Suprapubic skin (tissue), 3 donors: ENCODE results near the gene ZRANB1.

Experiments used
- CTCF ChIP-seq, 2 donors: fragments of 200-600 bp in 1 of 2; fragments of 450-650 bp in 1 of 2; sonication (generic) in 1 of 2; IDR thresholded peaks; one replicate each; pipeline ENCODE4 v1.5.1; 2016 to 2019; ENCODE audit warnings: antibody characterized with exemption in 2 of 2, mild to moderate bottlenecking in 1 of 2, moderate library complexity in 1 of 2
- POLR2AphosphoS5 ChIP-seq, 3 donors: sonication (generic); formaldehyde crosslinking; IDR thresholded peaks; one replicate each; pipeline ENCODE4 v1.6.1; 2017; ENCODE audit warnings: antibody characterized with exemption in 3 of 3

DNA sequence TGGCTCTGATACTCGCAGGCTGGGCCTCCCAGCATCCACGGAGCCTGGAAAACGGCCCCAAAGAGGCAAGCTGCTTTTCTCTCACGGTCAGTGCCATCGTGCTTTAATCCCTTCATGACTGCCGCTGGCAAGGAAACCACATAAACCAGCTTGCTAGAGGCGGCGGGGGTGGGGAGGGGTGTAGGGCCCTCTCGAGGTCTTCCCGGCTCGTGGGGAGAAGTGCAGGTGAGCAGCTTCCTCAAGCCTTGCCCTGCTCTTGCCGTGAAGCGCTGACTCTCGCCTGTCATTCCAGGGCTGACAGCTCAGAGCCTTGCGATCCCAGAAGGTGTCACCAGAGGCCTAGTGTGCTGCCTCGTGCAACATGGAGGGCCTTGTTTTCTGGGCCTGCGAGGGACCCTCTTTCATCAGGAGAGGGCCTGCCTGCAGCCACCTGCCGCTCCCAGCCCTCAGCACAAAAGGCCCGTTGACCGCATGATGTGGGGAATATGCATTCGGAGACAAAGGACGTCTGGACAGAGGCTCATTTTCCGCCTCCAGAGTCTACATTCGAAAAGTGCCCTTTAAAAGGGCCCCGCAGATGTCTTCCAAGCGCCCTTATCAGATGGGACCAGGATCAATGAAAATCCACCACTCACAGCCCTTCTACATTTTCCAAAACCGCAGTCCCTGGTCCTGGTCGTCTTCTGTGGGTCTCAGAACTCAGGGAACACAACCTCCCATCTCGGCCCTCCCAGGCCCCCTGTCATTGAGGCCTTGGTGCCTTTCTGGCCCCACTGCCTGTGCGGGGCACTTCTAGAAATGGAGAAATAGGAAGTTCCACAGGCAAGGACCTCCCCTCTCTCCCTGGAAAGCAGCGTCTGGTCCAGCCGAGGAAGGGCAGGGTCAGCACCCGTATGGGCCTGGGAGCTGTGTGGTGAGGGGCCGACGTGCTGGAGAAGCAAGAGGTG is 58.7 kb downstream of the ZRANB1 start:
- TF ChIP-seq CTCF (IDR thresholded peaks at IDR 0.05) (no peak), POLR2AphosphoS5 (IDR thresholded peaks at IDR 0.05) (no peak)
